ENCODE measurements around the gene SPSB2. TPM values are rescaled to one million over a fixed set of nuclear protein-coding genes. Genes with fewer than 3 reads are reported as not detected.

The SPSB2 gene
- total RNA-seq, 4 donors from 2014 or later, result 4.3 to 15.8 (median 7.9) TPM

GRCh38 chr12:6917491-6918231, 44.6 kb upstream of the SPSB2 start:
- TF ChIP-seq POLR2A (IDR thresholded peaks at IDR 0.05) (no peak), CTCF (IDR thresholded peaks at IDR 0.05) (no peak)
- WGBS, 2 donors, result 87 to 96% methylated on average over 4 of the region's 14 CpGs
- Histone ChIP-seq H3K4me1 (peaks cover 13 to 28% (median 14%) of the 10 kb centered on the region in 3 donors), H3K27me3 (peaks cover 0 to 9% (median 0%) of the 10 kb centered on the region in 4 donors), H3K36me3 (peaks cover 0 to 43% (median 0%) of the 10 kb centered on the region in 3 donors), H3K9me3 (no peaks in the 10 kb centered on the region), H3K4me3 (no peak overlapping the region), H3K27ac (no peak overlapping the region)
- DNase-seq, result no peak
- intact Hi-C loops (cut with DNase I), result no loop called here

- Histone ChIP-seq H3K4me3 (no peak overlapping the region), H3K27me3 (peaks cover 0 to 10% (median 0%) of the 10 kb centered on the region in 4 donors), H3K27ac (no peak overlapping the region), H3K4me1 (peaks cover 13 to 28% (median 14%) of the 10 kb centered on the region in 3 donors), H3K9me3 (no peaks in the 10 kb centered on the region), H3K36me3 (peaks cover 0 to 33% (median 0%) of the 10 kb centered on the region in 3 donors)
- TF ChIP-seq POLR2A (IDR thresholded peaks at IDR 0.05) (no peak), CTCF (IDR thresholded peaks at IDR 0.05) (no peak)
- WGBS, 2 donors, result 91 to 97% methylated on average over 8 to 9 of the region's 11 CpGs
- DNase-seq, result no peak
- intact Hi-C loops (cut with DNase I), result no loop called here
Observed at GRCh38 chr12:6916426-6917200, 43.5 kb upstream of the SPSB2 start.

GRCh38 chr12:6915789-6916285, 42.7 kb upstream of the SPSB2 start:
- peaks cover 13 to 28% (median 14%) of the 10 kb centered on the region in 3 donors for H3K4me1 ChIP-seq
- TF ChIP-seq POLR2A (IDR thresholded peaks at IDR 0.05) (no peak), CTCF (IDR thresholded peaks at IDR 0.05) (no peak)
- no peak overlapping the region for H3K27ac ChIP-seq
- no peak for DNase-seq
- H3K27me3 ChIP-seq, result peaks cover 0 to 10% (median 0%) of the 10 kb centered on the region in 4 donors
- 66% methylated on average over 4 of the region's 14 CpGs; no CpG with 5 or more reads in 1 of the 2 donors for WGBS, 2 donors
- no peaks in the 10 kb centered on the region for H3K9me3 ChIP-seq
- H3K36me3 ChIP-seq, result peaks cover 0 to 33% (median 0%) of the 10 kb centered on the region in 3 donors
- intact Hi-C loops (cut with DNase I), result no loop called here
- H3K4me3 ChIP-seq, result peak overlapping the region in 2 of 4 donors; percentile 52 to 77

GRCh38 chr12:6914947-6915788, 42.1 kb upstream of the SPSB2 start:
- Histone ChIP-seq H3K4me3 (peak overlapping the region; percentile 50 to 77 (median 62)), H3K4me1 (peaks cover 13 to 28% (median 14%) of the 10 kb centered on the region in 3 donors), H3K27me3 (peaks cover 0 to 10% (median 0%) of the 10 kb centered on the region in 4 donors), H3K36me3 (peaks cover 0 to 33% (median 0%) of the 10 kb centered on the region in 3 donors), H3K9me3 (no peaks in the 10 kb centered on the region), H3K27ac (peak overlapping the region; percentile 53 to 89 (median 80))
- TF ChIP-seq CTCF (IDR thresholded peaks at IDR 0.05), result no peak
- TF ChIP-seq POLR2A (IDR thresholded peaks at IDR 0.05), result no peak
- WGBS, 2 donors, result 14 to 15% methylated on average over 17 of the region's 29 CpGs
- intact Hi-C loops (cut with DNase I), result no loop called here
- no peak for DNase-seq

Measured in esophagus squamous epithelium (tissue), 5 donors.